ENCODE measurements around the gene CASP5.

- TF ChIP-seq CTCF (IDR thresholded peaks at IDR 0.05), result no peak
- TF ChIP-seq KAT7 (CRISPR knock-in tag; IDR thresholded peaks at IDR 0.05; ENCODE audit: borderline replicate concordance), result no peak
- TF ChIP-seq IRF2 (CRISPR knock-in tag; IDR thresholded peaks at IDR 0.05; ENCODE audit: borderline replicate concordance, low read depth), result no peak
- no peak for TF ChIP-seq NR2C2 (CRISPR knock-in tag; IDR thresholded peaks at IDR 0.05)
- no peak for TF ChIP-seq TEAD4 (CRISPR knock-in tag; IDR thresholded peaks at IDR 0.05)
- no peak for TF ChIP-seq MXD4 (CRISPR knock-in tag; IDR thresholded peaks at IDR 0.05; ENCODE audit: borderline replicate concordance)
- no peak for TF ChIP-seq ATF2 (CRISPR knock-in tag; IDR thresholded peaks at IDR 0.05; ENCODE audit: borderline replicate concordance, low read depth)
- no peak for TF ChIP-seq E2F5 (CRISPR knock-in tag; IDR thresholded peaks at IDR 0.05)
- no peak for TF ChIP-seq FOXK1 (CRISPR knock-in tag; IDR thresholded peaks at IDR 0.05)
- TF ChIP-seq MAX (CRISPR knock-in tag; IDR thresholded peaks at IDR 0.05), result no peak
- TF ChIP-seq RORB (CRISPR knock-in tag; IDR thresholded peaks at IDR 0.05), result no peak
- TF ChIP-seq JUN (CRISPR knock-in tag; IDR thresholded peaks at IDR 0.05), result no peak
- no peak for TF ChIP-seq ESRRA (CRISPR knock-in tag; IDR thresholded peaks at IDR 0.05; ENCODE audit: borderline replicate concordance)
- TF ChIP-seq SMAD3 (CRISPR knock-in tag; IDR thresholded peaks at IDR 0.05; ENCODE audit: borderline replicate concordance), result no peak
Observed at GRCh38 chr11:104991994-104992393, 31.0 kb downstream of the CASP5 start.

Data from WTC11 (cell line).